K562 (cell line): ENCODE data around the gene ABHD16A. TPM values are rescaled to one million over a fixed set of nuclear protein-coding genes. Genes with fewer than 3 reads are reported as not detected.

Experiments
- ATF7 ChIP-seq: fragments of 450-650 bp; IDR thresholded peaks from 2 replicates; pipeline ENCODE4 v1.7.1; 2014; ENCODE audit warnings: mild to moderate bottlenecking, moderate library complexity
- CC2D1A ChIP-seq: fragments of 450-650 bp; IDR thresholded peaks from 2 replicates; pipeline ENCODE4 v1.6.1; 2017; ENCODE audit warnings: mild to moderate bottlenecking
- DACH1 ChIP-seq: fragments of 450-650 bp; IDR thresholded peaks from 2 replicates; pipeline ENCODE4 v1.6.1; 2018; ENCODE audit not compliant: partially characterized antibody
- EP300 ChIP-seq: IDR thresholded peaks from 2 replicates; pipeline ENCODE4 v1.6.1; 2012; ENCODE audit warnings: low read length, improper control_type of control experiment
- ESRRB ChIP-seq: fragments of 250-450 bp; sonication (Bioruptor Pico); IDR thresholded peaks from 2 replicates; pipeline ENCODE4 v1.5.0; 2020; ENCODE audit warnings: mild to moderate bottlenecking, moderate library complexity, borderline replicate concordance
- ETV6 ChIP-seq, 3 experiments: fragments of 150-350 bp in 1 of 3; sonication (generic) in 1 of 3; formaldehyde crosslinking in 1 of 3; IDR thresholded peaks; 2 replicates each; pipeline versions ENCODE4 v1.6.1 to v1.8.0; 2014 to 2022; ENCODE audit warnings: borderline replicate concordance in 2 of 3, low read depth in 2 of 3, antibody characterized with exemption in 1 of 3, low read length in 1 of 3, mild to moderate bottlenecking in 1 of 3, missing genetic modification reagents in 1 of 3
- MAZ ChIP-seq, 2 experiments: fragments of 450-650 bp in 1 of 2; sonication (generic) in 1 of 2; formaldehyde crosslinking; IDR thresholded peaks in 1 of 2; conservative IDR thresholded peaks in 1 of 2; 2 replicates each; pipeline versions ENCODE4 v1.4.0 to v1.5.0; 2020; ENCODE audit warnings: mild to moderate bottlenecking in 1 of 2, missing genetic modification reagents in 1 of 2
- NFXL1 ChIP-seq: fragments of 450-650 bp; formaldehyde crosslinking; IDR thresholded peaks from 2 replicates; pipeline ENCODE4 v1.4.0; 2021; ENCODE audit warnings: mild to moderate bottlenecking
- PHB ChIP-seq: fragments of 250-450 bp; sonication (Bioruptor Pico); IDR thresholded peaks from 2 replicates; pipeline ENCODE4 v1.5.0; 2021
- RB1 ChIP-seq: fragments of 450-650 bp; IDR thresholded peaks from 2 replicates; pipeline ENCODE4 v1.6.1; 2017; ENCODE audit warnings: low read depth, mild to moderate bottlenecking
- SUPT5H ChIP-seq: fragments of 450-650 bp; IDR thresholded peaks from 2 replicates; pipeline ENCODE4 v1.6.1; 2016
- ZNF124 ChIP-seq: sonication (generic); formaldehyde crosslinking; IDR thresholded peaks from 2 replicates; pipeline ENCODE4 v1.8.1; 2022; ENCODE audit warnings: missing genetic modification reagents
- ZNF143 ChIP-seq: sonication (generic); formaldehyde crosslinking; IDR thresholded peaks from 2 replicates; pipeline ENCODE4 v1.9.0; 2022; ENCODE audit warnings: mild to moderate bottlenecking, missing genetic modification reagents
- ZNF384 ChIP-seq: IDR thresholded peaks from 2 replicates; pipeline ENCODE4 v1.6.1; 2012; ENCODE audit warnings: low read depth, low read length, improper control_type of control experiment
- ZNF75A ChIP-seq: fragments of 450-650 bp; formaldehyde crosslinking; IDR thresholded peaks from 2 replicates; pipeline ENCODE4 v1.4.0; 2020; ENCODE audit warnings: mild to moderate bottlenecking
- polyA plus RNA-seq, 8 experiments: library from polyadenylated mRNA; depleted of rRNA in 4 of 8; stranded (reverse) in 5 of 8; unstranded in 3 of 8; fragments of >200 nt; fragmentation: Nextera tagmentation in 2 of 8; fragmentation: Illumina TruSeq in 1 of 8; extraction: Ambion mirVana in 2 of 8; extraction: Trizol in 1 of 8; gene quantifications; 2 replicates each; pipeline versions ENCODE4 v1.2.1 to v1.2.3, GENCODE V29; 2011 to 2014; ENCODE audit warnings: inconsistent platforms in 1 of 8, missing spikeins in 1 of 8
- total RNA-seq, 7 experiments: library from RNA; depleted of rRNA in 6 of 7; stranded (reverse); fragments of >200 nt in 6 of 7; fragmentation: Illumina TruSeq in 2 of 7; extraction: Trizol in 2 of 7; gene quantifications; 2 replicates each; pipeline versions ENCODE4 v1.2.1 to v1.2.3, GENCODE V29; 2011 to 2021; ENCODE audit warnings: low replicate concordance in 1 of 7
- TF ChIP-seq, protein P1 (sequence below): IDR thresholded peaks from 2 replicates; pipeline ENCODE4 v1.6.1; 2011; ENCODE audit warnings: borderline replicate concordance, low read depth, mild to moderate bottlenecking, moderate library complexity, low read length; ENCODE audit not compliant: insufficient read depth, poor library complexity, severe bottlenecking
- TF ChIP-seq, protein P2 (sequence below): fragments of 250-450 bp; sonication (Bioruptor Pico); IDR thresholded peaks from 2 replicates; pipeline ENCODE4 v1.4.0; 2020; ENCODE audit warnings: mild to moderate bottlenecking
- TF ChIP-seq, protein P3 (sequence below): sonication (generic); formaldehyde crosslinking; IDR thresholded peaks from 2 replicates; pipeline ENCODE4 v1.8.0; 2023; ENCODE audit warnings: missing genetic modification reagents, mild to moderate bottlenecking, borderline replicate concordance

The ABHD16A gene
- total and polyA plus RNA-seq, 9 of the 15 experiments (the other 6 are each of a cell fraction or from before 2014, with no cell fraction given): 25.8 to 120 (median 81.6) TPM

- TF ChIP-seq ZNF75A (peak; percentile 32; the same call in 1 of the 2 replicates), PHB (CRISPR knock-in tag) (peak; percentile 99), MAZ (CRISPR knock-in tag; conservative IDR thresholded peaks at IDR 0.05 in 1 of 2, IDR thresholded peaks at IDR 0.05 in 1 of 2) (peak; percentile 92 to 95), ZNF124 (CRISPR knock-in tag) (no peak), RB1 (no peak), ZNF143 (no peak), ZNF384 (0 out of 2 replicates have a peak, but pooled peaks have one; percentile 5), ETV6 (IDR thresholded peaks at IDR 0.05; ENCODE audit: borderline replicate concordance in 1 of 2, low read depth in 2 of 2, low read length in 1 of 2) (no peak), ETV6 (CRISPR knock-in tag; IDR thresholded peaks at IDR 0.05; ENCODE audit: borderline replicate concordance) (no peak), ESRRB (CRISPR knock-in tag) (peak; percentile 79; the same call in 1 of the 2 replicates), DACH1 (no peak), ATF7 (peak; percentile 85), SUPT5H (peak; percentile 91), CC2D1A (peak; percentile 24; the same call in 1 of the 2 replicates), NFXL1 (CRISPR knock-in tag) (no peak), EP300 (0 out of 2 replicates have a peak, but pooled peaks have one; percentile 62)
- TF ChIP-seq, protein P1, sequence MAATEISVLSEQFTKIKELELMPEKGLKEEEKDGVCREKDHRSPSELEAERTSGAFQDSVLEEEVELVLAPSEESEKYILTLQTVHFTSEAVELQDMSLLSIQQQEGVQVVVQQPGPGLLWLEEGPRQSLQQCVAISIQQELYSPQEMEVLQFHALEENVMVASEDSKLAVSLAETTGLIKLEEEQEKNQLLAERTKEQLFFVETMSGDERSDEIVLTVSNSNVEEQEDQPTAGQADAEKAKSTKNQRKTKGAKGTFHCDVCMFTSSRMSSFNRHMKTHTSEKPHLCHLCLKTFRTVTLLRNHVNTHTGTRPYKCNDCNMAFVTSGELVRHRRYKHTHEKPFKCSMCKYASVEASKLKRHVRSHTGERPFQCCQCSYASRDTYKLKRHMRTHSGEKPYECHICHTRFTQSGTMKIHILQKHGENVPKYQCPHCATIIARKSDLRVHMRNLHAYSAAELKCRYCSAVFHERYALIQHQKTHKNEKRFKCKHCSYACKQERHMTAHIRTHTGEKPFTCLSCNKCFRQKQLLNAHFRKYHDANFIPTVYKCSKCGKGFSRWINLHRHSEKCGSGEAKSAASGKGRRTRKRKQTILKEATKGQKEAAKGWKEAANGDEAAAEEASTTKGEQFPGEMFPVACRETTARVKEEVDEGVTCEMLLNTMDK: no peak
- TF ChIP-seq, protein P2, sequence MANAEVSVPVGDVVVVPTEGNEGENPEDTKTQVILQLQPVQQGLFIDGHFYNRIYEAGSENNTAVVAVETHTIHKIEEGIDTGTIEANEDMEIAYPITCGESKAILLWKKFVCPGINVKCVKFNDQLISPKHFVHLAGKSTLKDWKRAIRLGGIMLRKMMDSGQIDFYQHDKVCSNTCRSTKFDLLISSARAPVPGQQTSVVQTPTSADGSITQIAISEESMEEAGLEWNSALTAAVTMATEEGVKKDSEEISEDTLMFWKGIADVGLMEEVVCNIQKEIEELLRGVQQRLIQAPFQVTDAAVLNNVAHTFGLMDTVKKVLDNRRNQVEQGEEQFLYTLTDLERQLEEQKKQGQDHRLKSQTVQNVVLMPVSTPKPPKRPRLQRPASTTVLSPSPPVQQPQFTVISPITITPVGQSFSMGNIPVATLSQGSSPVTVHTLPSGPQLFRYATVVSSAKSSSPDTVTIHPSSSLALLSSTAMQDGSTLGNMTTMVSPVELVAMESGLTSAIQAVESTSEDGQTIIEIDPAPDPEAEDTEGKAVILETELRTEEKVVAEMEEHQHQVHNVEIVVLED (CRISPR knock-in tag): no peak; the same call in 1 of the 2 replicates
- TF ChIP-seq, protein P3, sequence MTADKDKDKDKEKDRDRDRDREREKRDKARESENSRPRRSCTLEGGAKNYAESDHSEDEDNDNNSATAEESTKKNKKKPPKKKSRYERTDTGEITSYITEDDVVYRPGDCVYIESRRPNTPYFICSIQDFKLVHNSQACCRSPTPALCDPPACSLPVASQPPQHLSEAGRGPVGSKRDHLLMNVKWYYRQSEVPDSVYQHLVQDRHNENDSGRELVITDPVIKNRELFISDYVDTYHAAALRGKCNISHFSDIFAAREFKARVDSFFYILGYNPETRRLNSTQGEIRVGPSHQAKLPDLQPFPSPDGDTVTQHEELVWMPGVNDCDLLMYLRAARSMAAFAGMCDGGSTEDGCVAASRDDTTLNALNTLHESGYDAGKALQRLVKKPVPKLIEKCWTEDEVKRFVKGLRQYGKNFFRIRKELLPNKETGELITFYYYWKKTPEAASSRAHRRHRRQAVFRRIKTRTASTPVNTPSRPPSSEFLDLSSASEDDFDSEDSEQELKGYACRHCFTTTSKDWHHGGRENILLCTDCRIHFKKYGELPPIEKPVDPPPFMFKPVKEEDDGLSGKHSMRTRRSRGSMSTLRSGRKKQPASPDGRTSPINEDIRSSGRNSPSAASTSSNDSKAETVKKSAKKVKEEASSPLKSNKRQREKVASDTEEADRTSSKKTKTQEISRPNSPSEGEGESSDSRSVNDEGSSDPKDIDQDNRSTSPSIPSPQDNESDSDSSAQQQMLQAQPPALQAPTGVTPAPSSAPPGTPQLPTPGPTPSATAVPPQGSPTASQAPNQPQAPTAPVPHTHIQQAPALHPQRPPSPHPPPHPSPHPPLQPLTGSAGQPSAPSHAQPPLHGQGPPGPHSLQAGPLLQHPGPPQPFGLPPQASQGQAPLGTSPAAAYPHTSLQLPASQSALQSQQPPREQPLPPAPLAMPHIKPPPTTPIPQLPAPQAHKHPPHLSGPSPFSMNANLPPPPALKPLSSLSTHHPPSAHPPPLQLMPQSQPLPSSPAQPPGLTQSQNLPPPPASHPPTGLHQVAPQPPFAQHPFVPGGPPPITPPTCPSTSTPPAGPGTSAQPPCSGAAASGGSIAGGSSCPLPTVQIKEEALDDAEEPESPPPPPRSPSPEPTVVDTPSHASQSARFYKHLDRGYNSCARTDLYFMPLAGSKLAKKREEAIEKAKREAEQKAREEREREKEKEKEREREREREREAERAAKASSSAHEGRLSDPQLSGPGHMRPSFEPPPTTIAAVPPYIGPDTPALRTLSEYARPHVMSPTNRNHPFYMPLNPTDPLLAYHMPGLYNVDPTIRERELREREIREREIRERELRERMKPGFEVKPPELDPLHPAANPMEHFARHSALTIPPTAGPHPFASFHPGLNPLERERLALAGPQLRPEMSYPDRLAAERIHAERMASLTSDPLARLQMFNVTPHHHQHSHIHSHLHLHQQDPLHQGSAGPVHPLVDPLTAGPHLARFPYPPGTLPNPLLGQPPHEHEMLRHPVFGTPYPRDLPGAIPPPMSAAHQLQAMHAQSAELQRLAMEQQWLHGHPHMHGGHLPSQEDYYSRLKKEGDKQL (CRISPR knock-in tag): peak; percentile 93; the same call in 1 of the 2 replicates
Measured at GRCh38 chr6:31660381-31661261, 42.5 kb downstream of the ABHD16A start, which contains the start of gene C6orf47 (continued).
